UCSD-AML1 (cell line): ENCODE results near the gene MYOZ3.

ENCODE experiments used
- DNase-seq: peaks from one replicate; lab custom pipeline; 2025; ENCODE audit not compliant: unreplicated experiment; lab: John Stamatoyannopoulos, UW

MYOZ3 gene

DNA sequence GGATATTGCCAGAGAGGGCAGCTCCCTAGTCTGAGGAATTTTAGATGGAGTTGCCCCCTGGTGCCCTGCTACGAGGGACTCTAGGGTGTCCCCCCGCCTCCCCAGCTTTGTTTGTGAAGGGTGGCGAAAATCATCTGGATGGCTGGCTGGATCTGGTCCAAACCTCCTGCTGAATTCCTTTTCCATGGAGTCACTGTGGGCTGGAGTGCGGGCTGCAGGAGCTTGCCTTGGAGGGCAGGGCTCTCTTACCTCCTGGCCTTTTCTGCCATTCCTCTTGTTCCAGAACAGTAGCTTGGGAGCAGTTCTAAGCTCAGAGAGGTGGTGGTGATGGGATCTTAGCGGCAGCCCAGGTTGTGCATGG, 18.5 kb upstream of the MYOZ3 start:
- no peak for DNase-seq

GRCh38 chr5:150642991-150643710, 17.9 kb upstream of the MYOZ3 start:
- no peak for DNase-seq

GRCh38 chr5:150644058-150644457, 17.0 kb upstream of the MYOZ3 start:
- no peak for DNase-seq

GRCh38 chr5:150644514-150644913, 16.5 kb upstream of the MYOZ3 start:
- no peak for DNase-seq

- no peak for DNase-seq
Measured at GRCh38 chr5:150645070-150645700, 15.9 kb upstream of the MYOZ3 start.

DNA sequence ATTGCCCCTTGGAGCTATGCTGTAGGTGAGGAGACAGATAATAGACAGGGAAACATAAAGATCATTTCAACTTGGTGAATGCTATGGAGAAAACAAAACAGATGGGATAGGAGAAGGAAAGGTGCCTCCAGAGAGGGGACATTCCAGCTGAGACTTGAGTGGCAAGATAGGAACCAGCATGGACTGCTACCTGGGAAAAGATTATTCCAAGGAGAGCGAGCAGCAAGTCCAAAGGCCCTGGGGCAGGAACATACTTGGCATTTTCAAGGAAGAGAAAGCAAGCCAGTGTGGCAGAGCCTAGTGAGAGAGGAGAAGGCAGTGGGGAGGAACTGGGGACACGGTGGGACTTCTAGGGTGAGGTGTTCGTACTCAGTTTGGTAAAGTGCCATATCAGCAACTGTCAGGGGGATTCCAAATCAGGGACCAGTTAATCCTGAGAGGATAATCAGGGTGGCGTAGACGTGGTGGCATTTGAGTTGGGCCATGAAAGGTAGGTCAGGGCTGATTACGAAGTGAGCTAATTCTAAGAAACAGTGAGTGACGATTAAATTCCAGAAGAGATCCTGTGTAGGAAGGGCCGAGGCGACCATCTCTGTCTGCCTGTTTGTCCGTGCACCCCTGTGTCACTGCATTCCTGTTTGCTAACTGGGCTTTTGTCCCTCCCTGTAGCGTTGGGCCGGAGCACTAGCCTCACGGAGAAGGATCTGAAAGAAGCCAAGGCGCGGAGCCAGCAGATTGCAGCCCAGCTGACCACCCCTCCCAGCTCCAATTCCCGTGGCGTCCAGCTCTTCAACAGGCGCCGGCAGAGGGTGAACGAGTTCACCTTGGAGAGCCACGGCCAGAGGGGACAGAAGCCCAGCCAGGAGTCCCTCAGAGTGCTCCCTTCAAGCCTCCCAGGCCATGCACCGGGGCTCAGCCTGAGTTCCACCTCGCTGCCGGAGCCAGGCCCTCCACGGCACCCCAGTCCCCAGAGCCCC, 13.5 kb upstream of the MYOZ3 start:
- DNase-seq, result no peak

- DNase-seq, result no peak
Measured at GRCh38 chr5:150648294-150649107, 12.6 kb upstream of the MYOZ3 start.

DNA sequence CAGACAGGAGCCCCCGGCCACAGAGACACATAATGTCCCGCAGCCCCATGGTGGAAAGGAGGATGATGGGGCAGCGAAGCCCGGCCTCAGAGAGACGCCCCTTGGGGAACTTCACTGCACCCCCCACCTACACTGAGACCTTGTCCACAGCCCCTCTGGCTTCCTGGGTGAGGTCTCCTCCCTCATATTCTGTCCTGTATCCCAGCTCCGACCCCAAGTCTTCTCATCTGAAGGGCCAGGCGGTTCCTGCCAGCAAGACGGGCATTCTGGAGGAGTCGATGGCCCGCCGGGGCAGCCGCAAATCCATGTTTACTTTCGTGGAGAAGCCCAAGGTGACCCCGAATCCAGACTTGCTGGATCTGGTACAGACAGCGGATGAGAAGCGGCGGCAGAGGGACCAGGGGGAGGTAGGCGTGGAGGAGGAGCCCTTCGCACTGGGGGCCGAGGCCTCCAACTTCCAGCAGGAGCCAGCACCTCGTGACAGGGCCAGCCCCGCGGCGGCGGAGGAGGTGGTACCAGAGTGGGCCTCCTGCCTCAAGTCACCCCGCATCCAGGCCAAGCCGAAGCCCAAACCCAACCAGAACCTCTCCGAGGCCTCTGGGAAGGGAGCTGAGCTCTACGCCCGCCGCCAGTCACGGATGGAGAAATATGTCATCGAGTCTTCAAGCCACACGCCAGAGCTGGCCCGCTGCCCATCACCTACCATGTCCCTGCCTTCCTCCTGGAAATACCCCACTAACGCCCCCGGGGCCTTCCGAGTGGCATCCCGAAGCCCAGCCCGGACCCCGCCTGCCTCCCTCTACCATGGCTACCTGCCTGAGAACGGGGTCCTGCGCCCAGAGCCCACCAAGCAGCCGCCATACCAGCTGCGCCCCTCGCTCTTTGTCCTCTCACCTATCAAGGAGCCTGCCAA, 11.7 kb upstream of the MYOZ3 start:
- no peak for DNase-seq

GRCh38 chr5:150650021-150651006, 10.7 kb upstream of the MYOZ3 start:
- no peak for DNase-seq

DNA sequence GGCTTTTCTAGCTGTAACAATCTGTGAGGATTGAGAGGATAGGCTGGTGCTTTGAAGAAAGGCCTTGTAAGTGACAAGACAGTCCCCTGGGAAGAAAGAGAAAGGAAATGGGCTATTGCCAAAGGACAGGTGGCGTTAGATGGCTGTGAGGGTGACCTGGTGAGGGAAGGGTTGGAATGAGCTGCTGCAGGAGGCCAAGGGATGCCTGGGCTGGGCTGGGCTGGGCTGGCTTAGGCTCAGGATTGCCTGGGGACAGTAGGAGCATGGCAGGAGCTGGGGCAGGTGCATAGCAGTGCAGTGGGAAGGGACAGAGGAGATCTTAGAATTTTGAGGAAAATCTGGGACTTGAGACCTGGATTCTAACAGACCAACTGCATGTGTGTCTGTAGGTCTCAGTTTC, 9.7 kb upstream of the MYOZ3 start:
- no peak for DNase-seq

GRCh38 chr5:150651924-150652671, 9.0 kb upstream of the MYOZ3 start:
- DNase-seq, result no peak

DNA sequence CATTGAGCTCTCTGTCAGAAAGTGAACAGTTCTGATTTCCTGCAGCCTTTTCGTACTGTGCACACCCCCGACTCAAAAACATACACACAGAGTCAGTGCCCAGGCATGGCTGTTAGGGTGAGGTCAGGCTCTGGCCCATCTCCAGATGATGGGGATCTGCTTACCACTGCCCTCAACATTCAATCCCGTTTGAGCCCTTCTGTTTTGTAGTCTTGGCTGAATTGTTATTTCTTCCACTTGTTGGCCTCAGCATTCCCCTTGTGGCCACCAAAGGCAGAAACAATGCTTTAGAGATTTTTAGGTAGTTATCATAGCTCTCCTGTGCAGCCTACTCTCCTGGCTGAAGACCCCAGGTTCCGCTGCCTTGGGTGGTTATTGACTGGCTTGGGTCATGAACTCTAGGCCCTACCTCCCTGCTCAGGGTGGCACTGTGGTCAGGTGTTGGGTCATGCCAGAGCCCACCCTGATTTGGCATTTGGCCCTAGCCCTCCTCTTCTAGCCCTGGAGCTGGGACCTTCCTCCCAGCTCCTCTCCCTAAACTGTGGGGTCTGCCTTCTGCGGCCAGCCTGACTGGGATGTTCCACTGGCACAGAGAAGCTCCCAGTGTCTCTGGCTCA, 7.8 kb upstream of the MYOZ3 start:
- no peak for DNase-seq

- no peak for DNase-seq
Measured at GRCh38 chr5:150653762-150654556, 7.1 kb upstream of the MYOZ3 start.

DNA sequence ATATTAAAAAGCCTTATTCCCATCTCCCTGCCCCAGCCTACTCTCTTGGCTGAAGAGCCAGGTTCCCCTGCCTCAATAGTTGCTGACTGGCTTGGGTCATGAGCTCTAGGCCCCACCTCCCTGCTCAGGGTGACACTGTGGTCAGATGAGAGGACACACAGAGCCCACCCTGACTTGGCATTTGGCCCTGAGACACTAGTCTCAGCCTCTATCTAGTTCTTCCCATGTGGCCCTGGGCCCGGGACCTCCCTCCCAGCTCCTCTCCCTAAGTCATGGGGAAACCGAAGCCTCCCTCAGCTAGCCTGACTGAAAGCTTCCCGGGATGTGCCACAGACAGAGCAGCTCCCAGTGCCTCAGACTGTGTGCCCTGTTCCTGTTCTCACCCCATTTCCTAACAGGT, 5.8 kb upstream of the MYOZ3 start:
- DNase-seq, result no peak

DNA sequence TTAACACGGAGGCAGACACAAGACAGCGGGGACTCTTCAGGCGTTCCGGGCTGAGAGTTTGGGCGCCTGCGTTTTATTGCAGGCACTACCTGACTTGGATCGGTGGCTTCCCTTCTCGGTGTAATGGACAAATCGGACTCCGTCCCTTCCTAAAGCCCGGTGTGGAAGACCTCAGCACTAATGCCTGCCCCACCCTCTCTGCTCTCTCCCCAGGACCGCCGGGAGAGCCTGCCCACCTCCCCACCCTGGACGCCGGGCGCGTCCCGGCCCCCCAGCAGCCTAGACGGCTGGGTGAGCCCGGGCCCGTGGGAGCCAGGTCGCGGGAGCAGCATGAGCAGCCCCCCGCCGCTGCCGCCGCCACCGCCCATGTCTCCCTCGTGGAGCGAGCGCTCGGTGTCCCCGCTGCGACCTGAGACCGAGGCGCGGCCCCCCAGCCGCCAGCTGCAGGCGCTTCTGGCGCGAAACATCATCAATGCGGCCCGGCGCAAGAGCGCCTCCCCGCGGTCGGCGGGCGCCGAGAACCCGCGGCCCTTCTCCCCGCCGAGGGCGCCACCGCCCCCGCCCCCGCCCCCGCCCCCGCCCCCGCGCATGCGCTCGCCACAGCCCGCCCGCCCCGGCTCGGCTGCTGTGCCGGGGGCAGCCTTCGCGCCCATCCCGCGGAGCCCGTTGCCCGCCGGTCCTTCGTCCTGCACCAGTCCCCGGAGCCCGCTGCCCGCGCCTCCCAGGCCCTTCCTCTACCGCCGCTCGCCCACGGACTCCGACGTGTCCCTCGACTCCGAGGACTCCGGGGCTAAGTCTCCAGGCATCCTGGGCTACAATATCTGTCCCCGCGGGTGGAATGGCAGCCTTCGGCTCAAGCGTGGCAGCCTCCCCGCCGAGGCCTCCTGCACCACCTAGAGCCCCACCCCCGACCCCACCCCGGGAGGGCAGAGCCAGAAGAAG, 4.6 kb upstream of the MYOZ3 start:
- peak; percentile 74 for DNase-seq

- no peak for DNase-seq
Measured at GRCh38 chr5:150658121-150658520, 2.9 kb upstream of the MYOZ3 start.
